ENCODE results near the gene GHRHR.

The GHRHR gene

DNA sequence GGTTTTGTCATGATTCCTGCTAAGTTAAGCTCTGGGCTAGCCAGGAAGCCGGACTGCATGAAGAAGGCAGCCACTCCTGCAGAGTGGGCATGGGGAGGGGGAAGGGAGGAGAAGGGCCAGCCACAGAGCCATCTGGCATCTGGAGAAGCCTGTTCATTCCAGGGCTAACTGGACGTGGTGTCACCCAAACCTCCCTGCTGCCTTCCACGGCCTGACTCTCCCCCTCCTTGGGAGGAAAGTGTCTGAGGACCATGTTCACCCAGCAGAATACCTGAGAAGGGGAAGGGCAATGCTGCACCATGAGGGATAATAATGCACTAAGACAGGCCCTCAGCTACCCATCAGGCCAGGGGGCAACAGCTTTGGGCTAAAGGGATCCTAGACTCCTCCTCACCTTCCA is 36.7 kb upstream of the GHRHR start:
- Histone ChIP-seq H3K27ac (replicated peaks) (no peak overlapping the region), H3K4me3 (replicated peaks; ENCODE audit: insufficient read depth, low read length) (no peak overlapping the region), H3K27me3 (ENCODE audit: insufficient read depth, poor library complexity, severe bottlenecking) (no peaks in the 10 kb centered on the region)
- no peak for DNase-seq (ENCODE audit: low read depth in 1 of 2, low spot score in 1 of 2)
- TF ChIP-seq, protein P1, sequence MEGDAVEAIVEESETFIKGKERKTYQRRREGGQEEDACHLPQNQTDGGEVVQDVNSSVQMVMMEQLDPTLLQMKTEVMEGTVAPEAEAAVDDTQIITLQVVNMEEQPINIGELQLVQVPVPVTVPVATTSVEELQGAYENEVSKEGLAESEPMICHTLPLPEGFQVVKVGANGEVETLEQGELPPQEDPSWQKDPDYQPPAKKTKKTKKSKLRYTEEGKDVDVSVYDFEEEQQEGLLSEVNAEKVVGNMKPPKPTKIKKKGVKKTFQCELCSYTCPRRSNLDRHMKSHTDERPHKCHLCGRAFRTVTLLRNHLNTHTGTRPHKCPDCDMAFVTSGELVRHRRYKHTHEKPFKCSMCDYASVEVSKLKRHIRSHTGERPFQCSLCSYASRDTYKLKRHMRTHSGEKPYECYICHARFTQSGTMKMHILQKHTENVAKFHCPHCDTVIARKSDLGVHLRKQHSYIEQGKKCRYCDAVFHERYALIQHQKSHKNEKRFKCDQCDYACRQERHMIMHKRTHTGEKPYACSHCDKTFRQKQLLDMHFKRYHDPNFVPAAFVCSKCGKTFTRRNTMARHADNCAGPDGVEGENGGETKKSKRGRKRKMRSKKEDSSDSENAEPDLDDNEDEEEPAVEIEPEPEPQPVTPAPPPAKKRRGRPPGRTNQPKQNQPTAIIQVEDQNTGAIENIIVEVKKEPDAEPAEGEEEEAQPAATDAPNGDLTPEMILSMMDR (IDR thresholded peaks at IDR 0.05; ENCODE audit: insufficient read depth, low read length): no peak
- no peak for TF ChIP-seq GABPA (IDR thresholded peaks at IDR 0.05; ENCODE audit: low read depth)
- TF ChIP-seq, protein P2, sequence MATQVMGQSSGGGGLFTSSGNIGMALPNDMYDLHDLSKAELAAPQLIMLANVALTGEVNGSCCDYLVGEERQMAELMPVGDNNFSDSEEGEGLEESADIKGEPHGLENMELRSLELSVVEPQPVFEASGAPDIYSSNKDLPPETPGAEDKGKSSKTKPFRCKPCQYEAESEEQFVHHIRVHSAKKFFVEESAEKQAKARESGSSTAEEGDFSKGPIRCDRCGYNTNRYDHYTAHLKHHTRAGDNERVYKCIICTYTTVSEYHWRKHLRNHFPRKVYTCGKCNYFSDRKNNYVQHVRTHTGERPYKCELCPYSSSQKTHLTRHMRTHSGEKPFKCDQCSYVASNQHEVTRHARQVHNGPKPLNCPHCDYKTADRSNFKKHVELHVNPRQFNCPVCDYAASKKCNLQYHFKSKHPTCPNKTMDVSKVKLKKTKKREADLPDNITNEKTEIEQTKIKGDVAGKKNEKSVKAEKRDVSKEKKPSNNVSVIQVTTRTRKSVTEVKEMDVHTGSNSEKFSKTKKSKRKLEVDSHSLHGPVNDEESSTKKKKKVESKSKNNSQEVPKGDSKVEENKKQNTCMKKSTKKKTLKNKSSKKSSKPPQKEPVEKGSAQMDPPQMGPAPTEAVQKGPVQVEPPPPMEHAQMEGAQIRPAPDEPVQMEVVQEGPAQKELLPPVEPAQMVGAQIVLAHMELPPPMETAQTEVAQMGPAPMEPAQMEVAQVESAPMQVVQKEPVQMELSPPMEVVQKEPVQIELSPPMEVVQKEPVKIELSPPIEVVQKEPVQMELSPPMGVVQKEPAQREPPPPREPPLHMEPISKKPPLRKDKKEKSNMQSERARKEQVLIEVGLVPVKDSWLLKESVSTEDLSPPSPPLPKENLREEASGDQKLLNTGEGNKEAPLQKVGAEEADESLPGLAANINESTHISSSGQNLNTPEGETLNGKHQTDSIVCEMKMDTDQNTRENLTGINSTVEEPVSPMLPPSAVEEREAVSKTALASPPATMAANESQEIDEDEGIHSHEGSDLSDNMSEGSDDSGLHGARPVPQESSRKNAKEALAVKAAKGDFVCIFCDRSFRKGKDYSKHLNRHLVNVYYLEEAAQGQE (IDR thresholded peaks at IDR 0.05; ENCODE audit: insufficient replicate concordance, low read depth): no peak
- no peak for TF ChIP-seq SPI1 (IDR thresholded peaks at IDR 0.05; ENCODE audit: borderline replicate concordance, low read depth)
- no peak for TF ChIP-seq POLR2AphosphoS5 (IDR thresholded peaks at IDR 0.05; ENCODE audit: low read depth)

DNA sequence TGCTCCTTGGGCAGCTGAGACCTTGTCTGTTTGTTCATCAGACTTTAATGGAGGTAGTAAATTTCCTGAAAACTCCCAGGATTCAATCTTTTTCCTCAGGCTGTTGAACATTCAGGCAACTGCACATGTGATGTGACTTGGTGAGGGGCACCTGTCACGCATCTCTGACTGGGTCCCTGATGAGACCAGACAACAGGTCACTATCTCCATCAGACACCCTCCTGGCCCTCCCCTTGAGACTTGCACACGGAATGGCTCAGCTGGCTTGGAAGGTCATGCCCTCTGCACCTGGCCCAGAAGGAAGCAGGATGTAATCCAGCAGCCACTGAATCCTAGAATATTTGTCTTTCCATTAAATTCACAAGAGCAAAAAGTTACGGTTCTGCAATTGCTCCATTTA is 36.2 kb upstream of the GHRHR start:
- Histone ChIP-seq H3K4me3 (replicated peaks; ENCODE audit: insufficient read depth, low read length) (no peak overlapping the region), H3K27ac (replicated peaks) (no peak overlapping the region), H3K27me3 (ENCODE audit: insufficient read depth, poor library complexity, severe bottlenecking) (no peaks in the 10 kb centered on the region)
- TF ChIP-seq, protein P1 (IDR thresholded peaks at IDR 0.05; ENCODE audit: insufficient read depth, low read length): no peak
- TF ChIP-seq POLR2AphosphoS5 (IDR thresholded peaks at IDR 0.05; ENCODE audit: low read depth): no peak
- TF ChIP-seq SPI1 (IDR thresholded peaks at IDR 0.05; ENCODE audit: borderline replicate concordance, low read depth): no peak
- TF ChIP-seq, protein P2 (IDR thresholded peaks at IDR 0.05; ENCODE audit: insufficient replicate concordance, low read depth): no peak
- TF ChIP-seq GABPA (IDR thresholded peaks at IDR 0.05; ENCODE audit: low read depth): no peak
- no peak for DNase-seq (ENCODE audit: low read depth in 1 of 2, low spot score in 1 of 2)

DNA sequence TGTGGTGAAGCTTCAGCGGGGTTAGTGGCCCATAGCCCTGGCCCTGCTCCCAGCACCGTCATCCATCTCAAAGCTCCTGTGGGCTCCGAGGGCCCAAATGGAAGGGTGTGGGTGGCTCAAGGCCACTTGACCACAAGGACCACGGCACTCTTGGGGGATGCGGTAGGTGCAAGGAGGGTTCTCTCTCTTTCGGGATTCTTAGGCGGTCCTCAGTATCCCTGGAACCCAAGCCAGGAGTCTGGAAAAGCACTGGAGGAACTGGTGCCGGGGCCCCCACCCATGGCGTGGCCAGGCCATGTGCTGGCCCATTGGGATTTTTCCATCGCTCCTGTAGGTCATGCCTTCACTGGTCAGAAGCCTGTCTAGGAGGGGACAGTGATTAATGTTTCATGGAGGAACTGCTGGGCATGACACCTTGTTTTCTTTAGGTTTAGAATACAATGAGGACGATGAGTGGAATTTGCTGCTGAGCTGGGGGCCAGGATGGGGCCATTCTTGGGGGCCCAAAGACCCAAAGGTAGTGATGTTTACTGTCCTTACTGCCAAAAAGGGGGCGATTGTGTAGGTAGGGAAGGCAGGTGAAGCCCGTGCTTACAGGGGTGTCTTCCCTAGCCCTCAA is 35.4 kb upstream of the GHRHR start:
- Histone ChIP-seq H3K27me3 (ENCODE audit: insufficient read depth, poor library complexity, severe bottlenecking) (no peaks in the 10 kb centered on the region), H3K27ac (replicated peaks) (no peak overlapping the region), H3K4me3 (replicated peaks; ENCODE audit: insufficient read depth, low read length) (no peak overlapping the region)
- DNase-seq (ENCODE audit: low read depth in 1 of 2, low spot score in 1 of 2): no peak
- no peak for TF ChIP-seq SPI1 (IDR thresholded peaks at IDR 0.05; ENCODE audit: borderline replicate concordance, low read depth)
- TF ChIP-seq GABPA (IDR thresholded peaks at IDR 0.05; ENCODE audit: low read depth): no peak
- TF ChIP-seq, protein P2 (IDR thresholded peaks at IDR 0.05; ENCODE audit: insufficient replicate concordance, low read depth): no peak
- TF ChIP-seq POLR2AphosphoS5 (IDR thresholded peaks at IDR 0.05; ENCODE audit: low read depth): no peak
- TF ChIP-seq, protein P1 (IDR thresholded peaks at IDR 0.05; ENCODE audit: insufficient read depth, low read length): no peak
